ENCODE results near the gene EZR. TPM values are rescaled to one million over a fixed set of nuclear protein-coding genes. Genes with fewer than 3 reads are reported as not detected.
A peak's percentile ranks its signal among the peaks of the same experiment; 100 is the strongest.

Gene EZR
- total RNA-seq, 1 experiment from 2014 or later = 1,402 TPM

- Histone ChIP-seq H3K9me2 (ENCODE audit: insufficient read depth) (no peaks in the 10 kb centered on the region), H3K4me2 (ENCODE audit: low read length) (peak overlapping the region; percentile 33; the same call in 1 of the 2 replicates), H3K4me1 (ENCODE audit: control insufficient read depth in 1 of 2, insufficient read depth in 2 of 2, low read length in 2 of 2) (peaks cover 61 to 89% of the 10 kb centered on the region in 2 experiments), H2AFZ (ENCODE audit: low read depth, low read length, poor library complexity, severe bottlenecking) (no peak overlapping the region), H3K9ac (ENCODE audit: low read length) (peak overlapping the region; percentile 41), H3K27me3 (ENCODE audit: insufficient read depth, low read length) (no peaks in the 10 kb centered on the region), H3K9me3 (ENCODE audit: control insufficient read depth in 1 of 2, insufficient read depth in 1 of 2, low read depth in 1 of 2, low read length in 2 of 2) (no peaks in the 10 kb centered on the region), H3K36me3 (ENCODE audit: control insufficient read depth in 1 of 2, insufficient read depth in 2 of 2, low read length in 2 of 2) (no peaks in the 10 kb centered on the region), H3K79me2 (ENCODE audit: insufficient read depth, low read length) (peaks cover 28% of the 10 kb centered on the region), H3K27ac (ENCODE audit: low read depth, low read length) (peak overlapping the region; percentile 85), H3K4me3 (replicated peaks in 1 of 2; ENCODE audit: low read depth in 1 of 2, low read length in 2 of 2) (no peak overlapping the region), H4K20me1 (ENCODE audit: insufficient read depth) (no peaks in the 10 kb centered on the region)
- DNase-seq (ENCODE audit: low read depth, low spot score) = no peak
- no TSS peak for BruUV-seq (replicated peaks)
- no peak for ATAC-seq
- POLR2A ChIA-PET = interaction anchor here (0.6 to 5.8 kb wide), 2 partner anchors 11 to 13 kb away, joined by 3 to 109 read pairs; no protein-coding TSS in a partner anchor
- intact Hi-C loops (cut with micrococcal nuclease) = no loop called here
- CTCF ChIA-PET = no interaction called here
- TF ChIP-seq MAX (IDR thresholded peaks at IDR 0.05) = no peak
- TF ChIP-seq EGR1 (IDR thresholded peaks at IDR 0.05; ENCODE audit: low read depth) = no peak
- no peak for TF ChIP-seq ATF3 (IDR thresholded peaks at IDR 0.05)
- TF ChIP-seq ELF1 (IDR thresholded peaks at IDR 0.05; ENCODE audit: borderline replicate concordance, low read depth) = no peak
- TF ChIP-seq ZBTB33 (IDR thresholded peaks at IDR 0.05; ENCODE audit: extremely low read depth, insufficient replicate concordance, low read length) = no peak
- no peak for TF ChIP-seq SP1 (IDR thresholded peaks at IDR 0.05; ENCODE audit: low read depth)
- TF ChIP-seq ZFX (IDR thresholded peaks at IDR 0.05) = no peak
- RAD21 ChIA-PET (ENCODE audit: low non-redundant PET in 1 of 2, low total read pairs in 2 of 2, uncharacterized antibody in 2 of 2, unreplicated experiment in 2 of 2) = no interaction called here
Measured at GRCh38 chr6:158856261-158856660, 37.1 kb upstream of the EZR start.

Measured in HCT116 (cell line).